HG03558 (cell line): ENCODE data around the gene CPSF4L.
A peak's percentile ranks its signal among the peaks of the same experiment; 100 is the strongest.

Source experiments
- ATAC-seq: cut with Tn5 transposase; IDR thresholded peaks from one replicate; pipeline ENCODE4 v1.9.1; 2021; ENCODE audit warnings: moderate number of reproducible peaks; ENCODE audit not compliant: unreplicated experiment; ENCODE audit errors: extremely low read depth

The CPSF4L gene

DNA sequence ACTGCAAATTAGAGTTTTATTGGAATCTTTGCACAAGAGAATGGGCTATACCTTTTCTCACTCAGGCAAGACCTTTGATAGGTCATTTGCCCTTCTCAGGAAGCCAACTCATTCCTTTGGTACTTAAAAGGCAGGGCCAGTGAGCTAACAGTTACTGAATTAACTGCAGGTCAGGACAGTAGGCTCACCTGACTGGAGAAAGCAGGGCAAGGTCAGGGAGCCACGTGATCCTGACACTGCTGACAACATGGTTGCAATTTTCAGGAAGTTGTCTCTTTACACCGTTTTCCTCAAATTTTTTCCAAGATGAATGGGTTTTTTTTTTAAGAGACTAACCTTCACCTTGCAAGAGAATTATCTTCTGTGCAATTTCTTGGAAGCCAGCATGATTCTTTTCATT, 21.1 kb downstream of the CPSF4L start:
- ATAC-seq = no peak

DNA sequence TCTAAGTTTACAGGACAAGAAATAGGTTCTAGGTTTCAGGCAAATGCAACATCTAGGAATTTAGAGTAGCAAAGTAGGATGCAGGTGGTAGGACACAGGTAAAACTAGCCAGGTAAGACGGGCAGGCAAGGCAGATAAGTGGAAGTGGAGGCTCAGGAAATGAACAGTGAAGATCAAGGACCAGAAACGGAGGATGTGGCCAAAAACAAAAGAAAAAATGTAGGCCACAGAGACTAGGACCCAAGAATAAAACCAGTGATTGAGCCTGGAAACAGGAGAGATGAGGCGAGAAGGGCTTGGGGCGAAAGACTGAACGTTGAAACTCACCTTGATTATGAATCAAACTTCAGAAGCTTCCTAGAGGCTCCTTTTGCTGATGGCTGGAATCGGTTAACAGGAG, 24.0 kb downstream of the CPSF4L start:
- ATAC-seq = no peak

- no peak for ATAC-seq
These were observed 26.9 kb downstream of the CPSF4L start for GRCh38 chr17:73234736-73235135.

- ATAC-seq = peak; percentile 4
These were observed 28.9 kb downstream of the CPSF4L start for GRCh38 chr17:73232587-73233373.

- peak; percentile 42 for ATAC-seq
These were observed 29.7 kb downstream of the CPSF4L start for GRCh38 chr17:73231841-73232586.

DNA sequence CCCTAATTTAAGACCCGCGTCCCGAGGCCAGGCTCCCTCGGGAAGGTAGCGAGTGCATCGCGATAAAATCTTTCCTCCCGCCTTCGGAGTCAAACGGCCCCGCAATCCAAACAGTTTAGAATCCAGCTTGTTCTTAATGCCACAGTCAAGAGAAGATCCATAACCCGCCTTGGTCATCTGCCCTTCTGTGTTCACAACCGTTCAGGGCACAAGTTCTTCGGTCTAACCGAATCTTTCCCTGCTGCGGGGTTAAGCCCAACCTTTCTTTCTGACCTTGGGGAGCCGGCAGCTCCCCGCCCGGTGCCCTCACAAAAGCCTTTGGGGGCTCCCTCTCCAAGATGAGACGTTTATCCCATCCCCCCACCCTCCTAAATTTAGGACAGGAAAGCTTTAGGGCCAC, 30.3 kb downstream of the CPSF4L start:
- ATAC-seq = no peak

GRCh38 chr17:73230088-73230487, 31.6 kb downstream of the CPSF4L start:
- no peak for ATAC-seq

DNA sequence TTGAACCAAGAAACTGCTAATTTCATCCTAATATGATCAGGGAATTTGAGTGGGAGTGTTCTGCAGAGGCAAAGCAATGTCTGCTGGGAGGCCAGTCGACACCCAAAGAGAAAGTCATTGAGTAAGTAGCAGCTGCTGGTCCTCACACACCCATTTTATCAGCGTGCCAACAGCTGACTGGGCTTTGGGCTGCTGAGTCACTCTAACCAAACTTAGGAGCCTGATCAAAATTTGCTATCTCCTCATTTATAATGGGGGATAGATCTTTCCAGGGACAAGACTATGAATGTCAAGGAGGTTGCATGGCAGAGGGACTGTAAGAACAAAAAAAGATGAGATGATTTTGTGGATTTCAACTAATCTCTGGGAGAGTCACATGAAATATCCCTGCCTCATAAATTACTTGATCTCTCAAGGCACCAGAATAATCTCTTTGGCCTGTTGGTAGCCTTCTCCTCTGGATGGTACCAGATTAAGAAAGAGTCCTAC, 32.9 kb downstream of the CPSF4L start:
- no peak for ATAC-seq

GRCh38 chr17:73227944-73228343, 33.7 kb downstream of the CPSF4L start:
- no peak for ATAC-seq

DNA sequence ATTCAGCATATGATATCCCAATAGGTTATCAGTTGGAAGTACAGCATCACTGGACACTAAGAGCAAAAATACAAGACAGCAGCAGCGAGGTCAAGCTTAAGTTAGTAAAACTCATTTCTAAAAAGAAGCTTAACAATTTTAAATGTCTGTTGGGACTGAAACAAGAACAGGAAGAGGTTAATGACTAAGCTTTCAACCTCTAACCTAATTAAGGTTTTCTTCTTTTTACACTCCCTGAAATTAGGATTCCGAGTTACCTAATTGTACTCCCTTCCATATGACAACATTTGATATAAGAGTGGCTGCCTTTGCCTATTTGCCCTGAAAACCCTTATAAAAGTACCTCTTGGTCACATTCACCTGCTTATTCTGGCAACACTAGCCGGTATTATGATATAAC, 34.3 kb downstream of the CPSF4L start:
- no peak for ATAC-seq

GRCh38 chr17:73226556-73227172, 35.0 kb downstream of the CPSF4L start:
- ATAC-seq = no peak

- no peak for ATAC-seq
These were observed 36.9 kb downstream of the CPSF4L start for GRCh38 chr17:73224663-73225305.

GRCh38 chr17:73224237-73224636, 37.4 kb downstream of the CPSF4L start:
- no peak for ATAC-seq

GRCh38 chr17:73223626-73224230, 38.0 kb downstream of the CPSF4L start:
- no peak for ATAC-seq

DNA sequence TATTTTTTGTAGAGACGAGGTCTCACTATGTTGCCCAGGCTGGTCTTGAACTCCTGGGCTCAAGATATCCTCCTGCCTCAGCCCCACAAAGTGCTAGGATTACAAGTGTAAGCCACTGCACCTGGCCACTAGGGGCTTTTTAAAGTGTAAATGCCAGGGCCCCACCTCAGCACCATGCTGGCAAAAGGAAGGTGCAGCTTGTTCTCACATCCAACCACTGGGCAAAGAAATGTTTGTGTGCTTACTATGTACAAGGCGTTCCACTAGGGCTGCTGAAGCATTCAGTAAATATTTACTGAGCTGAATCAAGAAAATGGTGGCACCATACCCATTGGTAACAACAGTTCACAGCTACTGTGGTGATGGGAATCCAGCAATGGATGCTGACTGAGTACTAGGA, 46.2 kb downstream of the CPSF4L start:
- ATAC-seq = no peak

DNA sequence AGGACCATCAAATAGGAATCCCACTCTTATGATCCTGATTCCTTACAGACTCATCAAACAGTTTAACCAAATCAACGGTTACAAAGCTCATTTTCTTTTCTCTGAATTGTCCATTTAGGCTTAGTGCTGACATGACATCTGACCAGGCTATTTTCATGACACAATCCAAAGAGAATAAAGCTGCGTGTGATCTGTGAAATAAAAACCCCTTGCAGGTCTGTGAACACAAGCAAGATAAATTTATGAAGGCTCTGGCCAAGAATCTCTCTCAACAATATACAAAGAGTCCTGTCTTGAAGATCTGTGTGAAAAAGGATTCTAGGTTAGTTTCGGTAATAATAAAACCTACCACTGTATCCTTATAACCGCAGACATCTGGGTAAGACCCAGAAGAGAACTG, 46.8 kb downstream of the CPSF4L start:
- ATAC-seq = no peak

GRCh38 chr17:73214008-73214407, 47.7 kb downstream of the CPSF4L start:
- no peak for ATAC-seq

- no peak for ATAC-seq
These were observed 49.9 kb downstream of the CPSF4L start for GRCh38 chr17:73211745-73212144.

- ATAC-seq = no peak
These were observed 51.5 kb downstream of the CPSF4L start for GRCh38 chr17:73210002-73210678.

DNA sequence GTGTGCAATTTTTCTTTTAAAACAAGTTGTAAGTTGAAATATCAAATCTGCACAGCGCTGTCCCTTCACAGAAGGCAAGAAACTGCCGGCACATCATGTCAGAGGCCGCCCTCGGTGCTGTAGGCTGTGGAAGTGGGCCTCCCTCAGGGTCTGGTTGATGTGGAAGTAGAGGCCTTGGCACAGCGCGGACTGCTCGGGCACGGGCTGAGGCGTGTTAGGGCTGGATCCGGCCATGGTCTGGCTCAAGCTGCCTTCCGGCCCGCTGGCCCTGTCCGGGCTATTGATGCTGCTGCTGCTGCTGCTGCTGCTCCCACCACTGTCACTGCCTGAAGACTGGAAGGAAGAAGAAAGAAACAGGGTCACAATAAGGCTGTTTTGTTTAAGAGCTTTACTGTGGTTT, 52.2 kb downstream of the CPSF4L start:
- no peak for ATAC-seq
